GM12878 (cell line): ENCODE results near the gene HSPA12A. TPM values are rescaled to one million over a fixed set of nuclear protein-coding genes. Genes with fewer than 3 reads are reported as not detected.

ENCODE experiments used
- ATAC-seq: fragments of 200-7000 bp; cut with Tn5 transposase; 3 replicates; pipeline ENCODE4 v1.9.1; 2020; ENCODE audit warnings: mild to moderate bottlenecking, moderate library complexity
- BruUV-seq: library from RNA; stranded (reverse); fragments of 400-500 nt; replicated peaks from 2 replicates; lab custom pipeline; 2021; lab: Mats Ljungman, UMichigan
- CTCF ChIA-PET: fragments of 300-600 bp; sonication (Branson Sonifier 250); formaldehyde crosslinking; extraction: SDS; loops from one replicate; lab custom pipeline; 2021; ENCODE audit warnings: inconsistent platforms; lab: Yijun Ruan, JAX
- POLR2A ChIA-PET: fragments of 350-600 bp; formaldehyde crosslinking; extraction: SDS; loops from one replicate; lab custom pipeline; 2021; ENCODE audit warnings: inconsistent platforms; lab: Charles Lee
- RAD21 ChIA-PET: fragments of 300-600 bp; sonication (Branson Sonifier 250); formaldehyde crosslinking; loops from one replicate; lab custom pipeline; 2023; ENCODE audit warnings: antibody characterized with exemption; ENCODE audit not compliant: unreplicated experiment; lab: Charles Lee
- SMC1A ChIA-PET: fragments of 300-600 bp; sonication (Branson Sonifier 250); formaldehyde crosslinking; loops from one replicate; lab custom pipeline; 2023; ENCODE audit not compliant: unreplicated experiment, uncharacterized antibody; lab: Charles Lee
- DNase-seq: peaks from one replicate; pipeline ENCODE4 v3.0.0-alpha.2; 2011; ENCODE audit warnings: low read depth, low spot score
- FAIRE-seq: peaks from 3 replicates; lab custom pipeline; 2011; peaks lifted over from hg19 to GRCh38; lab: Jason Lieb, UNC
- H2AFZ ChIP-seq: 2 replicates; pipeline ENCODE4 v1.6.0; 2011; ENCODE audit warnings: low read depth, low read length, control low read depth; ENCODE audit not compliant: control insufficient read depth
- H3K27ac ChIP-seq: 2 replicates; pipeline ENCODE4 v1.5.1; 2011; ENCODE audit warnings: control low read depth; ENCODE audit not compliant: control insufficient read depth, insufficient read depth
- H3K27me3 ChIP-seq, 2 experiments: replicated peaks in 1 of 2; 2 replicates each; pipeline versions ENCODE4 v1.6.0 to v1.6.1; 2011; ENCODE audit warnings: low read length in 1 of 2; ENCODE audit not compliant: control insufficient read depth in 2 of 2, insufficient read depth in 2 of 2
- H3K36me3 ChIP-seq, 2 experiments: 2 replicates each; pipeline ENCODE4 v1.5.1; 2011; ENCODE audit warnings: low read length in 1 of 2; ENCODE audit not compliant: control insufficient read depth in 2 of 2, insufficient read depth in 2 of 2
- H3K4me1 ChIP-seq: 2 replicates; pipeline ENCODE4 v1.6.1; 2011; ENCODE audit warnings: mild to moderate bottlenecking, low read length, moderate library complexity, mixed read lengths; ENCODE audit not compliant: control insufficient read depth, insufficient read depth
- H3K4me2 ChIP-seq: 2 replicates; pipeline ENCODE4 v1.6.0; 2011; ENCODE audit warnings: control low read depth; ENCODE audit not compliant: control insufficient read depth, insufficient read depth
- H3K4me3 ChIP-seq: fragments of 200-600 bp; sonication (generic); 2 replicates; pipeline ENCODE4 v1.5.1; 2016
- H3K79me2 ChIP-seq: 2 replicates; pipeline ENCODE4 v1.6.0; 2011; ENCODE audit warnings: low read length; ENCODE audit not compliant: control insufficient read depth, insufficient read depth
- H3K9ac ChIP-seq: 2 replicates; pipeline ENCODE4 v1.8.0; 2011; ENCODE audit warnings: low read length, control low read depth, mixed read lengths; ENCODE audit not compliant: control insufficient read depth, insufficient read depth
- H3K9me3 ChIP-seq: replicated peaks from 3 replicates; pipeline ENCODE4 v1.5.1; 2011; ENCODE audit warnings: mild to moderate bottlenecking, low read length; ENCODE audit not compliant: control insufficient read depth, insufficient read depth
- H4K20me1 ChIP-seq: 2 replicates; pipeline ENCODE4 v1.6.0; 2011; ENCODE audit not compliant: control insufficient read depth, insufficient read depth
- CBX5 ChIP-seq: sonication (generic); IDR thresholded peaks from 2 replicates; pipeline ENCODE4 v1.6.1; 2016; ENCODE audit warnings: low read depth, moderate library complexity, mild to moderate bottlenecking, inconsistent platforms
- DPF2 ChIP-seq: fragments of 450-650 bp; IDR thresholded peaks from 2 replicates; pipeline ENCODE4 v1.6.1; 2017; ENCODE audit warnings: mild to moderate bottlenecking
- RBBP5 ChIP-seq: fragments of 200-600 bp; sonication (generic); conservative IDR thresholded peaks from 2 replicates; pipeline ENCODE4 v1.6.1; 2016
- SMC3 ChIP-seq: IDR thresholded peaks from 2 replicates; pipeline ENCODE4 v1.6.1; 2011; ENCODE audit warnings: low read length, improper control_type of control experiment, borderline replicate concordance
- SREBF2 ChIP-seq: IDR thresholded peaks from 2 replicates; pipeline ENCODE4 v1.6.1; 2012; ENCODE audit warnings: mild to moderate bottlenecking, low read length
- SRF ChIP-seq, 2 experiments: IDR thresholded peaks; 2 replicates each; pipeline ENCODE4 v1.6.1; 2011; ENCODE audit warnings: low read depth in 2 of 2, low read length in 2 of 2, mild to moderate bottlenecking in 1 of 2, moderate library complexity in 1 of 2
- YY1 ChIP-seq: IDR thresholded peaks from 2 replicates; pipeline ENCODE4 v1.6.1; 2011; ENCODE audit warnings: low read depth, mild to moderate bottlenecking, low read length
- ZSCAN29 ChIP-seq: fragments of 450-650 bp; IDR thresholded peaks from 2 replicates; pipeline ENCODE4 v1.6.1; 2017; ENCODE audit warnings: mild to moderate bottlenecking, moderate library complexity
- WGBS: methylation state at CpG from one replicate; pipeline ENCODE4 v1.1.6; 2016; ENCODE audit warnings: low lambda C conversion rate; ENCODE audit not compliant: insufficient replicate concordance, insufficient coverage; ENCODE audit errors: missing lambda C conversion rate; 5-methylcytosine and 5-hydroxymethylcytosine counted together
- in situ Hi-C: fragments of 300-500 bp; cut with MboI; formaldehyde crosslinking; loops from 9 replicates; pipeline ENCODE4 v1.14.3; 2018; ENCODE audit warnings: mixed read lengths
- intact Hi-C: fragments of 100-400 bp; cut with micrococcal nuclease; formaldehyde crosslinking; loops from one replicate; pipeline ENCODE4 v1.14.2; 2022; ENCODE audit not compliant: unreplicated experiment
- polyA plus RNA-seq, 11 experiments: library from polyadenylated mRNA; depleted of rRNA in 4 of 11; unstranded in 6 of 11; stranded (reverse) in 5 of 11; fragments of >200 nt; fragmentation: Nextera tagmentation in 4 of 11; fragmentation: Illumina TruSeq in 1 of 11; extraction: Ambion mirVana in 4 of 11; extraction: Trizol in 1 of 11; gene quantifications; 1 replicate in 1 of 11; 2 replicates in 10 of 11; pipeline versions ENCODE4 v1.2.1 to v1.2.3, GENCODE V29; 2011 to 2016; ENCODE audit warnings: inconsistent platforms in 2 of 11, missing spikeins in 2 of 11, low read depth in 1 of 11
- total RNA-seq, 4 experiments: library from RNA; depleted of rRNA in 3 of 4; stranded (reverse); fragments of >200 nt in 3 of 4; fragmentation: Illumina TruSeq in 1 of 4; extraction: Trizol in 1 of 4; gene quantifications; 2 replicates each; pipeline versions ENCODE4 v1.2.1 to v1.2.3, GENCODE V29; 2013 to 2021
- TF ChIP-seq, protein P1 (sequence below): fragments of 450-650 bp; formaldehyde crosslinking; IDR thresholded peaks from 2 replicates; pipeline ENCODE4 v1.4.0; 2022; ENCODE audit warnings: mild to moderate bottlenecking, moderate library complexity

Gene HSPA12A
- total and polyA plus RNA-seq, 10 of the 15 experiments (the other 5 are each of a cell fraction or from before 2014, with no cell fraction given): 0.90 to 20.2 (median 2.8) TPM

DNA sequence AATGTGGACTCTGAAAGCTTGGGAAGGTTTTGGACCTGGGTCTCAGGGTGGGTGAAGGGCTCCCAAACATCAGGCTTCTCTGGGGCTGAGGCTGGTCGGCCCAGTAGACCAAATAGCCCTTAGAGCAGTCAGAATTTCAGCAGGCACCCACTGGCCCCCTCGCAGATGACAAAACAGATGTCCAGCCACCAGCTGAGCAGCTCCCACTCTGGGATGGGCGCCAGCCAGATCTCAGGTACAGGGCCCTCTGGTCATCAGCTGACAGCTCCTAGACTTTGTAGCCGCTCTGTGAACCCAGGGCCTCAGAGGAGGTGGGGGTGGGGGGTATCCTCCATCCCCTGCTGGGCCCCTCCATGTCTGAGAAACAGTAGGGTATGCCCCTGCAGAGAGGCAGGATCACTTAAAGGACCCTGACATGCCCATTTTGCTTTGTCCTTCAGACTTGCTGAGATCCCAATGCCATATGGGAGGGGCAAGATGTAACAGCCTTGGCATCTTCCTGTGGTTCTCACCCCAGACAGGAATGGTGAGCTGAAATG lies 26.5 kb downstream of the HSPA12A start:
- H3K79me2 ChIP-seq: no peaks in the 10 kb centered on the region
- DNase-seq: no peak
- BruUV-seq: no TSS peak
- no peak for ATAC-seq
- SMC1A ChIA-PET: no interaction called here
- H3K9me3 ChIP-seq: no peaks in the 10 kb centered on the region
- FAIRE-seq: no peak
- in situ Hi-C loops (no loop called here), intact Hi-C loops (no loop called here)
- no peak overlapping the region for H3K9ac ChIP-seq
- 5% methylated on average over 4 of the region's 4 CpGs for WGBS
- POLR2A ChIA-PET: no interaction called here
- TF ChIP-seq SRF (IDR thresholded peaks at IDR 0.05; ENCODE audit: low read depth in 2 of 2, low read length in 2 of 2) (no peak), DPF2 (no peak), RBBP5 (no peak), YY1 (no peak), SREBF2 (no peak), ZSCAN29 (no peak), SMC3 (no peak), CBX5 (no peak)
- TF ChIP-seq, protein P1, sequence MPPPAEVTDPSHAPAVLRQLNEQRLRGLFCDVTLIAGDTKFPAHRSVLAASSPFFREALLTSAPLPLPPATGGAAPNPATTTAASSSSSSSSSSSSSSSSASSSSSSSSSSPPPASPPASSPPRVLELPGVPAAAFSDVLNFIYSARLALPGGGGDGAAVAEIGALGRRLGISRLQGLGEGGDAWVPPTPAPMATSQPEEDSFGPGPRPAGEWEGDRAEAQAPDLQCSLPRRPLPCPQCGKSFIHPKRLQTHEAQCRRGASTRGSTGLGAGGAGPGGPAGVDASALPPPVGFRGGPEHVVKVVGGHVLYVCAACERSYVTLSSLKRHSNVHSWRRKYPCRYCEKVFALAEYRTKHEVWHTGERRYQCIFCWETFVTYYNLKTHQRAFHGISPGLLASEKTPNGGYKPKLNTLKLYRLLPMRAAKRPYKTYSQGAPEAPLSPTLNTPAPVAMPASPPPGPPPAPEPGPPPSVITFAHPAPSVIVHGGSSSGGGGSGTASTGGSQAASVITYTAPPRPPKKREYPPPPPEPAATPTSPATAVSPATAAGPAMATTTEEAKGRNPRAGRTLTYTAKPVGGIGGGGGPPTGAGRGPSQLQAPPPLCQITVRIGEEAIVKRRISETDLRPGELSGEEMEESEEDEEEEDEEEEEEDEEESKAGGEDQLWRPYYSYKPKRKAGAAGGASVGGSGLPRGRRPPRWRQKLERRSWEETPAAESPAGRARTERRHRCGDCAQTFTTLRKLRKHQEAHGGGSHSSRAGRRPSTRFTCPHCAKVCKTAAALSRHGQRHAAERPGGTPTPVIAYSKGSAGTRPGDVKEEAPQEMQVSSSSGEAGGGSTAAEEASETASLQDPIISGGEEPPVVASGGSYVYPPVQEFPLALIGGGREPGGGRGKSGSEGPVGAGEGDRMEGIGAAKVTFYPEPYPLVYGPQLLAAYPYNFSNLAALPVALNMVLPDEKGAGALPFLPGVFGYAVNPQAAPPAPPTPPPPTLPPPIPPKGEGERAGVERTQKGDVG: no peak
- no peaks in the 10 kb centered on the region for H4K20me1 ChIP-seq
- H3K4me2 ChIP-seq: no peak overlapping the region
- no peaks in the 10 kb centered on the region; a peak in 4 of 4 replicates for H3K27me3 ChIP-seq
- H3K36me3 ChIP-seq: no peaks in the 10 kb centered on the region
- RAD21 ChIA-PET: no interaction called here
- CTCF ChIA-PET: no interaction called here
- no peak overlapping the region for H3K4me3 ChIP-seq
- H2AFZ ChIP-seq: no peak overlapping the region
- no peaks in the 10 kb centered on the region for H3K4me1 ChIP-seq
- H3K27ac ChIP-seq: no peak overlapping the region
